ENCODE results near the gene SUGCT. TPM values are rescaled to one million over a fixed set of nuclear protein-coding genes. Genes with fewer than 3 reads are reported as not detected.

The SUGCT gene
- total RNA-seq, 1 donor = 6.7 TPM

DNA sequence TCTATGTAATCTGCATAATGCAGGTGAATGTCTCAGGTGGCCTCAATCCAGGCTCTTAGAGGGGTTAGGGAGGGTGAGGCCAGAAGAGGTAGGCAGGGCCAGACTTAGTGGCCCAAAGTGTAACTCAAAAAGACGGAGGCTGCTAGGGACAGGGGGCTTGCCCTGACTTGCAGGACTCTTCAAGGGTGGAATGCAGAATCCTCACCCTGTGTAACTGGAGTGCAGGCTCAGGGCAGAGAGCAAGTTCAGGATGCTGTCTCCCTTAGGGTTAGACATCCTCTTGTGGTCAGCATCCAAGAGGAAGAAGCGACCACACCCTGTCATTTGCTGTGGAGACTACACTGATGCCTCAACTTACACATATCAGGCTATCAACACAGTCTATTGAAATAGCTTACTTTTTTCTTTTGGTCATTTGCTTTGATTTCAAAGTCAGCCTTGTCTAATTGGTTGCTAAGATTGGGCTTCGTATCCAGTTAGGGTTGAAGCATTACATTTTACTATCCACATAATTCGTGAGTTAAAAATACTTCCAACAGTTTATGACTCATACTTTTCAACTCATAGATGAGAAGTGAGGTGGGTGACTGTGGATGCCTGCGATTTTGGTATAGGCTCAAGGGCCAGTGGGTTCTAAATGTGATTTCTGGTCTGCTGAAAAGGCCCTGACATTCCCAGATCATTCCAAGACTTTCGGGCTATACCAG lies 563.6 kb downstream of the SUGCT start:
- TF ChIP-seq, protein P1, sequence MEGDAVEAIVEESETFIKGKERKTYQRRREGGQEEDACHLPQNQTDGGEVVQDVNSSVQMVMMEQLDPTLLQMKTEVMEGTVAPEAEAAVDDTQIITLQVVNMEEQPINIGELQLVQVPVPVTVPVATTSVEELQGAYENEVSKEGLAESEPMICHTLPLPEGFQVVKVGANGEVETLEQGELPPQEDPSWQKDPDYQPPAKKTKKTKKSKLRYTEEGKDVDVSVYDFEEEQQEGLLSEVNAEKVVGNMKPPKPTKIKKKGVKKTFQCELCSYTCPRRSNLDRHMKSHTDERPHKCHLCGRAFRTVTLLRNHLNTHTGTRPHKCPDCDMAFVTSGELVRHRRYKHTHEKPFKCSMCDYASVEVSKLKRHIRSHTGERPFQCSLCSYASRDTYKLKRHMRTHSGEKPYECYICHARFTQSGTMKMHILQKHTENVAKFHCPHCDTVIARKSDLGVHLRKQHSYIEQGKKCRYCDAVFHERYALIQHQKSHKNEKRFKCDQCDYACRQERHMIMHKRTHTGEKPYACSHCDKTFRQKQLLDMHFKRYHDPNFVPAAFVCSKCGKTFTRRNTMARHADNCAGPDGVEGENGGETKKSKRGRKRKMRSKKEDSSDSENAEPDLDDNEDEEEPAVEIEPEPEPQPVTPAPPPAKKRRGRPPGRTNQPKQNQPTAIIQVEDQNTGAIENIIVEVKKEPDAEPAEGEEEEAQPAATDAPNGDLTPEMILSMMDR (IDR thresholded peaks at IDR 0.05; ENCODE audit: insufficient read depth, low read length) = no peak
- DNase-seq (ENCODE audit: low read depth) = no peak

DNA sequence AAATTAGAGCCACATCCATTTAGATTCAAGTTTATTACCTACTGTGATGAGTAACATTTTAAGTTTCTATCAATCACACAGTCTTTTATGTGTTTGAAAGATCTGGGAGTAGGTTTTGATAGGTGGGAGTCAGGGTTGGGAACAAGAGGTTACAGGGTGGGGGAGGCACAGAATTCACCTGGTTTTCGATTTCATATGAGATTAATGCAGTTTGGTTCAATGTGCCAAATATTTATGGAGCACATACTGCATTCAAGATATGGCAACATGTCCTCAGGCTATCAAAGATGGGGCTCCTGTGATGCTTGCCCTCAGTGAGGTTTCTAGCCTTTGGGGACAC lies 564.1 kb downstream of the SUGCT start:
- TF ChIP-seq, protein P1 (IDR thresholded peaks at IDR 0.05; ENCODE audit: insufficient read depth, low read length) = no peak
- H3K4me3 ChIP-seq (ENCODE audit: low read depth, low read length) = no peak overlapping the region
- DNase-seq (ENCODE audit: low read depth) = no peak

More for the DNA sequence above, 563.6 kb downstream of the SUGCT start:
- no peak overlapping the region for H3K4me3 ChIP-seq (ENCODE audit: low read depth, low read length)

DNA sequence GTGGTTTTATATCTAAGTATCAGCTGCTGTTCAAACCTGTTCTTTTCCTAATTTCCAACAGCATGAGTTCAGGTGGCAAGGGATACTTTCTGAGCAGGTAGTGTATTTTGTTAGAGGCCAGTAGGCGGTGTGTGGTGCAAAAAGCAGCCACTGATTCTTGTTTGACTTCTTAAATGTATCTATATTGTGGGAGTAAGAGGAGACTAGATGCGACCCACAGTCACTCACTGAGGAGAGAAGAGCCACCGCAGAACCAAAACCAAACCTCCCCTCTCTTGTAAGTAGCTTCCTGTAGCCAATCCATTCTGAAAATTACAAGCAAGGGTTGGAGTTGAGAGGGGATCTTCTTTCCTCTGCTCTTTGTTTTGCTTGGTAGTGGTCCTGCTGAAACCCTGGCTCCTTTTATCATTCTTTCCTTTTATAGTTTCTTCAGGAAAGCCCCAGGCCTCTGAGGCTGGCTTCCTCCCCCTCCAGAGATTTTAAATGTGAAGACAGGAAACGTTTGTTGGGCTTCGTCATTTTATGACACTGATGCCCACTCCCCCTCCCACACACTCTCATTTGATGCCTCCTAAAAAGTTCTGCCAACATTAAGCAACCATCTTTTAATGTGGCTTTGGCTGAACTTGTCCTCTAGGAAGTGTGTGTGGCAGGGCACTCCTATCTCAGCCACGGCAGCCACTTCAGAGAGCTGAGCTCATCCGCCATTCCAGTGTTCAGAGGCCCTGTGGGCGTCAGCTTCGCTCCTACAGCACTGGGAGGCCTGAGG lies 566.0 kb downstream of the SUGCT start:
- H3K4me3 ChIP-seq (ENCODE audit: low read depth, low read length) = no peak overlapping the region
- no peak for DNase-seq (ENCODE audit: low read depth)
- TF ChIP-seq, protein P1 (IDR thresholded peaks at IDR 0.05; ENCODE audit: insufficient read depth, low read length) = no peak

DNA sequence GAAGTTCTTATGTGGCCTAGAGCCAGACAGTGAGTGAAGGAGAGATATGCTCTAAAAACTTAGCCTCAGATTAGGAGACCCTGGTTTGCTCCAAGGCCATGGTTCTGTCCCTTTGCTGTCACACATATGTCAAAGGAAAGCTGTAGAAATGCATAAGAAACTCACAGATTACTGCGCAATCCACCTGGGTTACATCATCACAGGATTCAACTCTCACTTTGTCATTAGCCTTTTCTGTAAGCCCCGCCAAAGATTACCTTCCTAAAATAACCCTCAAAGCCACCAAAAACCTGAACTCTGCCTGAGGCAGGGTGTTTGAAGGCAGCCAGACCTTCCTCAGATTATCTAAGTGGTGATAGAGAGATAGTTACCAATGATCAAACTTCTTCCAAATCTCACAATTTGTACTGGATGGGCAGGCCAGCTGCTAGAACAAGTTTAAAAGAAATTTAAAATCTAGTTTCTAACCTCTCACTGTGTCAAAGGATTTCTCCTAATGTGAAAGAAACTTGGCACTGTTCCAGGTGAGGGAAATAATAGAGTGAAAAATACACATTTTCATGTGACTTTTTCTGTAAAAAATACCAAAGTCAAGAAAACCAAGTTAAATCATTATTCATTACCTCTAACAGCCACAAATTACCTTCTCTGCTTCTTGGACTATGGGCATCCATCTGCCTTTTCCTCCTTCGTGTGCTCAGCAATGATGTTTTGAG lies 567.2 kb downstream of the SUGCT start:
- no peak overlapping the region for H3K4me3 ChIP-seq (ENCODE audit: low read depth, low read length)
- DNase-seq (ENCODE audit: low read depth) = no peak
- TF ChIP-seq, protein P1 (IDR thresholded peaks at IDR 0.05; ENCODE audit: insufficient read depth, low read length) = no peak

DNA sequence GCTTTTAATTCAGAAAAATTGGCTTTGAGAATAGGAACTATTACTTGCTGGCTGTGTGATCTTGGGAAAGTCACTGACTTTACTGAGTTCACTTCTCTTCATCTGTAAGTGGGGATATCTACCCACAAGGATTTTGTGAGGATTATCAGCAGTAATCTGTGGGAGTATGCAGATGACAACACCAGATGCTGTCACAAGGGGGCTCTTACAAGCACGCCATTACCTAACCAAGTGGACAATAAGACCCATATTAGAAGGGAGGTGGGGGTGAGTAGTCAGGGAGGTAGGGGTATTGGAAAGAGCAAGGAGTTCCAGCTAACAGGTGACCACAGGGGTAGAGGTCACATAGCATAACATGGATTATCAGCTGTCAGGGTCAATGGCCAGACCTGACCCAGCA lies 569.4 kb downstream of the SUGCT start:
- no peak overlapping the region for H3K4me3 ChIP-seq (ENCODE audit: low read depth, low read length)
- TF ChIP-seq, protein P1 (IDR thresholded peaks at IDR 0.05; ENCODE audit: insufficient read depth, low read length) = no peak
- no peak for DNase-seq (ENCODE audit: low read depth)

DNA sequence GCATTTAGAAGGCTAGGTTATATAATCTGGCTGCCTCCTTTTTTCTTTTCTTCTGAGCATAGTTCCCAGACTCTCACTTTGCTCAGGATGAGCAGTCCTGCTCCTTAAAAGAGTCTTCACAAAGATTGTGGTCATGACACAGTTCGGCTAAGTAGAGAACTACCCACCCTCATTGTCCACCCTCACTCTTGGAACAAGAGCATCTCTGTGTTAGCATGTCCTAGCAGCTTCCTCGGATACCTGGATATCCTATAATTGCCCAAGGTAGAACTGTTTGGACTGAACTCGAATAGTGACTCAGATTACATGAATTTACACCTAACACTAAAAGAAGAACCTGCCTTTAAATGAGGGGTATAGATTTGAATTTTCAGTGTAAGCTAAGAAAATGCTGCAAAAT lies 572.0 kb downstream of the SUGCT start:
- DNase-seq (ENCODE audit: low read depth) = no peak
- TF ChIP-seq, protein P1 (IDR thresholded peaks at IDR 0.05; ENCODE audit: insufficient read depth, low read length) = no peak
- no peak overlapping the region for H3K4me3 ChIP-seq (ENCODE audit: low read depth, low read length)
